ENCODE measurements around the gene ARL5A.

GRCh38 chr2:151805961-151806360, 22.3 kb downstream of the ARL5A start:
- no peak for TF ChIP-seq POLR2A (IDR thresholded peaks at IDR 0.05)
- TF ChIP-seq, protein P1, sequence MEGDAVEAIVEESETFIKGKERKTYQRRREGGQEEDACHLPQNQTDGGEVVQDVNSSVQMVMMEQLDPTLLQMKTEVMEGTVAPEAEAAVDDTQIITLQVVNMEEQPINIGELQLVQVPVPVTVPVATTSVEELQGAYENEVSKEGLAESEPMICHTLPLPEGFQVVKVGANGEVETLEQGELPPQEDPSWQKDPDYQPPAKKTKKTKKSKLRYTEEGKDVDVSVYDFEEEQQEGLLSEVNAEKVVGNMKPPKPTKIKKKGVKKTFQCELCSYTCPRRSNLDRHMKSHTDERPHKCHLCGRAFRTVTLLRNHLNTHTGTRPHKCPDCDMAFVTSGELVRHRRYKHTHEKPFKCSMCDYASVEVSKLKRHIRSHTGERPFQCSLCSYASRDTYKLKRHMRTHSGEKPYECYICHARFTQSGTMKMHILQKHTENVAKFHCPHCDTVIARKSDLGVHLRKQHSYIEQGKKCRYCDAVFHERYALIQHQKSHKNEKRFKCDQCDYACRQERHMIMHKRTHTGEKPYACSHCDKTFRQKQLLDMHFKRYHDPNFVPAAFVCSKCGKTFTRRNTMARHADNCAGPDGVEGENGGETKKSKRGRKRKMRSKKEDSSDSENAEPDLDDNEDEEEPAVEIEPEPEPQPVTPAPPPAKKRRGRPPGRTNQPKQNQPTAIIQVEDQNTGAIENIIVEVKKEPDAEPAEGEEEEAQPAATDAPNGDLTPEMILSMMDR (IDR thresholded peaks at IDR 0.05), result no peak

All from adrenal gland (tissue), 5 donors.